Activated CD8-positive, alpha-beta T cell treated with anti-CD3 and anti-CD28 coated beads for 36 hours (primary cell): ENCODE measurements around the gene LACRT. TPM values are rescaled to one million over a fixed set of nuclear protein-coding genes. Genes with fewer than 3 reads are reported as not detected.

Experiments
- ATAC-seq: fragments of 200-7000 bp; cut with Tn5 transposase; one replicate; pipeline ENCODE4 v1.10.0; 2021; ENCODE audit warnings: mild to moderate bottlenecking, moderate library complexity
- CTCF ChIA-PET: fragments of 350-600 bp; sonication (Branson Sonifier 250); formaldehyde crosslinking; loops from one replicate; lab custom pipeline; 2021; ENCODE audit warnings: antibody characterized with exemption; lab: Charles Lee
- POLR2A ChIA-PET: fragments of 350-600 bp; sonication (Branson Sonifier 250); formaldehyde crosslinking; loops from one replicate; lab custom pipeline; 2021; ENCODE audit warnings: antibody characterized with exemption; lab: Charles Lee
- DNase-seq: peaks from one replicate; pipeline ENCODE4 v3.0.0-alpha.2; 2020
- H3K27ac Mint-ChIP-seq: one replicate; pipeline ENCODE4 v1.8.0; 2021; ENCODE audit warnings: mild to moderate bottlenecking, mixed read lengths
- H3K27me3 Mint-ChIP-seq: one replicate; pipeline ENCODE4 v1.8.0; 2021; ENCODE audit warnings: mixed read lengths
- H3K36me3 Mint-ChIP-seq: one replicate; pipeline ENCODE4 v1.8.0; 2021; ENCODE audit warnings: low read depth, mixed read lengths
- H3K4me1 Mint-ChIP-seq: one replicate; pipeline ENCODE4 v1.8.0; 2021; ENCODE audit warnings: low read depth, mixed read lengths
- H3K4me3 Mint-ChIP-seq: one replicate; pipeline ENCODE4 v1.8.0; 2021; ENCODE audit warnings: mild to moderate bottlenecking, moderate library complexity, mixed read lengths
- H3K9me3 Mint-ChIP-seq: one replicate; pipeline ENCODE4 v1.8.0; 2021; ENCODE audit warnings: mixed read lengths
- intact Hi-C: fragments of 100-400 bp; cut with micrococcal nuclease; formaldehyde crosslinking; loops from one replicate; pipeline ENCODE4 v1.10.0; 2022
- total RNA-seq, 2 experiments: library from RNA; stranded (reverse); gene quantifications; one replicate each; pipeline ENCODE4 v1.2.3, GENCODE V29; 2021
- TF ChIP-seq, protein P1 (sequence below): fragments of 200-600 bp; IDR thresholded peaks from one replicate; pipeline ENCODE4 v1.8.0; 2022; ENCODE audit warnings: antibody characterized with exemption, mild to moderate bottlenecking

The LACRT gene
- total RNA-seq, 2 experiments from 2014 or later, result not detected

DNA sequence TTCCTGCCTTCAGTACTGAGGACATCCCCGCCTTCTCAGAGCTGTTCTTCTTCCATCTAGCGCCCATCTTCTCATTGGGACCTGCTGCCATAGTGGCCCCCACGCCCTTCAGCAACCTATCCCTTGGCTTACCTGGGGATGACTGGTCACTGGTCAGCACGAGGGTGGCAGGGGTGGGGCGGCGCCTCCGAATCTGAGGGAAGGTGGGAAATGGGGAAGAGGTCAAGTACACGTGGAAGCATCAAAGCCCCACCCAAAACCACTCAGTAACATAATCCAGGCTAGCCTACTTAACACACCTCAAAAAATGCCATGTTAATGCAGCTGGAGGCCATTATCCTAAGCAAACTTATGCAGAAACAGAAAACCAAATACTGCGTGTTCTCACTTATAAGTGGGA is 50.6 kb downstream of the LACRT start:
- Mint-ChIP-seq H3K27me3 (peaks cover 33% of the 10 kb centered on the region), H3K9me3 (no peaks in the 10 kb centered on the region)
- intact Hi-C loops, result no loop called here

DNA sequence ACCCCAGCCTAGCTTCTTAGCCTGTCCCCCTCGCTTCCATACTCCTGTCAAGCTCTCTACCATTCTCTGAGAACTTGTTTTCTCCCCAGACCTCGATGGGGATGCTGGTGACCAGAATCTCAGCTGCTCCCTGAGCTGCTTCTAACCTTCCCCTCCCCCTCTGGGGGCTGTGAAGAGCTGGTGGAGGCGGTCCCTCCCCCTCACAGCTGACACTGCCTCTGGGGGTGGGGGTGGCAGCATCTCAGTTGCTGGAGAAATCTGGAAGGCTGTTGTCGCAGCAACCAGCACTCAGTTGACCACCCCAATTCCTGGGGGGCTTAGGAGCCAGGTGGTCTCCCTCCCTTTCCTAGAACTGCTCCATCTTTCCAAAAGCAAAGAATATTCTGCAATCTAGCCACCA is 51.0 kb downstream of the LACRT start:
- TF ChIP-seq, protein P1, sequence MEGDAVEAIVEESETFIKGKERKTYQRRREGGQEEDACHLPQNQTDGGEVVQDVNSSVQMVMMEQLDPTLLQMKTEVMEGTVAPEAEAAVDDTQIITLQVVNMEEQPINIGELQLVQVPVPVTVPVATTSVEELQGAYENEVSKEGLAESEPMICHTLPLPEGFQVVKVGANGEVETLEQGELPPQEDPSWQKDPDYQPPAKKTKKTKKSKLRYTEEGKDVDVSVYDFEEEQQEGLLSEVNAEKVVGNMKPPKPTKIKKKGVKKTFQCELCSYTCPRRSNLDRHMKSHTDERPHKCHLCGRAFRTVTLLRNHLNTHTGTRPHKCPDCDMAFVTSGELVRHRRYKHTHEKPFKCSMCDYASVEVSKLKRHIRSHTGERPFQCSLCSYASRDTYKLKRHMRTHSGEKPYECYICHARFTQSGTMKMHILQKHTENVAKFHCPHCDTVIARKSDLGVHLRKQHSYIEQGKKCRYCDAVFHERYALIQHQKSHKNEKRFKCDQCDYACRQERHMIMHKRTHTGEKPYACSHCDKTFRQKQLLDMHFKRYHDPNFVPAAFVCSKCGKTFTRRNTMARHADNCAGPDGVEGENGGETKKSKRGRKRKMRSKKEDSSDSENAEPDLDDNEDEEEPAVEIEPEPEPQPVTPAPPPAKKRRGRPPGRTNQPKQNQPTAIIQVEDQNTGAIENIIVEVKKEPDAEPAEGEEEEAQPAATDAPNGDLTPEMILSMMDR, result no peak
- Mint-ChIP-seq H3K9me3 (no peaks in the 10 kb centered on the region), H3K36me3 (no peaks in the 10 kb centered on the region), H3K27ac (no peak overlapping the region), H3K4me3 (no peak overlapping the region), H3K27me3 (peaks cover 29% of the 10 kb centered on the region), H3K4me1 (peaks cover 5% of the 10 kb centered on the region)
- ChIA-PET POLR2A (no interaction called here), CTCF (interaction anchor here (1.4 to 13.0 kb wide), 3 partner anchors 9 to 15 kb away, joined by 3 to 120 read pairs (median 6); no protein-coding TSS in a partner anchor)
- DNase-seq (no peak), ATAC-seq (no peak)
- intact Hi-C loops, result no loop called here

More for the DNA sequence above, 50.6 kb downstream of the LACRT start:
- Mint-ChIP-seq H3K27ac (no peak overlapping the region), H3K4me1 (peaks cover 8% of the 10 kb centered on the region), H3K4me3 (no peak overlapping the region), H3K36me3 (no peaks in the 10 kb centered on the region)
- TF ChIP-seq, protein P1, result no peak
- no peak for DNase-seq
- no peak for ATAC-seq
- ChIA-PET CTCF (interaction anchor here (1.4 to 13.0 kb wide), 3 partner anchors 9 to 15 kb away, joined by 3 to 120 read pairs (median 6); no protein-coding TSS in a partner anchor), POLR2A (no interaction called here)

DNA sequence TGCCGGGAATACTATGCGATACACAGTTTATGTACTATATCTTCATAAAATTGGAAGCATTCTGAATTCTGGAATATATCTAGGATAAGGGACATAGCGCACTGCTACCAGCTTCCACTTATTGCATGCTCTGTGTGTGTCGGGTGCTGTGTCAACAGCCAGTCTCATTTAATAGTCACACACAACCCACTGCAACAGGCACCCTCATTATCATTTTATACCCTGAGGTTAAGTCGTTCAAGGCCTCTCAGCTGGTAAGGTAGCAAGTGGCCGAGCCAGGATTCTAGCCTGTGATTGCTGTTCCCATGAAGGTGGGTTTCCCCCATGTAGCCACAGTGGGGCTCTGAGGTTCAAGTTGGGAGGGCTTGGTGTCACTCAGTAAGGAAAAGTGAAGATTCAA is 53.3 kb downstream of the LACRT start:
- ChIA-PET CTCF (interaction anchor here (2.9 to 13.0 kb wide), 2 partner anchors 11 to 18 kb away, joined by 15 to 120 read pairs; no protein-coding TSS in a partner anchor), POLR2A (no interaction called here)
- Mint-ChIP-seq H3K27me3 (peaks cover 13% of the 10 kb centered on the region), H3K36me3 (no peaks in the 10 kb centered on the region), H3K9me3 (no peaks in the 10 kb centered on the region), H3K27ac (no peak overlapping the region), H3K4me3 (no peak overlapping the region), H3K4me1 (peaks cover 5% of the 10 kb centered on the region)
- TF ChIP-seq, protein P1, result no peak
- no peak for ATAC-seq
- intact Hi-C loops, result no loop called here
- DNase-seq, result no peak

Other genes with a start within 250 kb of the LACRT start
- gene ITGA5, start 215.6 kb downstream of the LACRT start, total RNA-seq, result 10 to 100 TPM; 35.2 to 36.6 TPM
- gene GTSF1, start 161.3 kb downstream of the LACRT start, total RNA-seq, result 1 to 10 TPM; 6.9 to 9.4 TPM
- gene NCKAP1L, start 137.1 kb downstream of the LACRT start, total RNA-seq, result 10 to 100 TPM; 87.6 to 92.9 TPM
- gene PDE1B, start 85.3 kb downstream of the LACRT start, total RNA-seq, result 1 to 10 TPM; 5.2 to 5.6 TPM
- not detected for gene PPP1R1A, start 46.2 kb downstream of the LACRT start, total RNA-seq
- not detected for gene DCD, start 13.5 kb upstream of the LACRT start, total RNA-seq
- gene MUCL1, start 219.6 kb upstream of the LACRT start, total RNA-seq, result not detected